AG10803 (cell line): ENCODE measurements around the gene MICAL1.

Experiments used
- DNase-seq: peaks from one replicate; pipeline ENCODE4 v3.0.0; 2010; ENCODE audit warnings: low read depth
- H3K4me3 ChIP-seq: 2 replicates; pipeline ENCODE4 v1.5.1; 2011; ENCODE audit warnings: mild to moderate bottlenecking, low read length, control low read depth
- CTCF ChIP-seq: conservative IDR thresholded peaks from 2 replicates; pipeline ENCODE4 v1.5.1; 2011; ENCODE audit warnings: mild to moderate bottlenecking, low read length, control low read depth, inconsistent platforms

Gene MICAL1

DNA sequence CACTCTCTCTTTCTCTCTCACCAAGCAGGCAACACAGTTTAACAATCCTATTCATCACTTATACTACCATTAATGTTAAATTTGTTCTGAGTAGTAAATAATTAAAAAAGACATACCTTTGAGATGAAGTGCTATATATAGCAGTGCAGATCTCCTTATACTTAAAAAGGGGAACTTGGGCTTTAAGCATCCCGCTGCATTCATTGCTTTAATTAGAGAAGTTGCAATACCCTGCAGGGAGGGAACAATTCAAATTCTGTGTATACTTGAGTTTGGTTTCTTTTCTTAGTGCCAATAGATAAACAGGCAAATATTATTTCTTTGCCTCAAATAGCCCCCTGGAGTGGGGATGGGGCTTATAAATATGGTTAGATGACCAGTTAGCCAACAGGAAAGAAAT is 38.3 kb upstream of the MICAL1 start:
- no peak for TF ChIP-seq CTCF
- no peak overlapping the region for H3K4me3 ChIP-seq
- DNase-seq = no peak

DNA sequence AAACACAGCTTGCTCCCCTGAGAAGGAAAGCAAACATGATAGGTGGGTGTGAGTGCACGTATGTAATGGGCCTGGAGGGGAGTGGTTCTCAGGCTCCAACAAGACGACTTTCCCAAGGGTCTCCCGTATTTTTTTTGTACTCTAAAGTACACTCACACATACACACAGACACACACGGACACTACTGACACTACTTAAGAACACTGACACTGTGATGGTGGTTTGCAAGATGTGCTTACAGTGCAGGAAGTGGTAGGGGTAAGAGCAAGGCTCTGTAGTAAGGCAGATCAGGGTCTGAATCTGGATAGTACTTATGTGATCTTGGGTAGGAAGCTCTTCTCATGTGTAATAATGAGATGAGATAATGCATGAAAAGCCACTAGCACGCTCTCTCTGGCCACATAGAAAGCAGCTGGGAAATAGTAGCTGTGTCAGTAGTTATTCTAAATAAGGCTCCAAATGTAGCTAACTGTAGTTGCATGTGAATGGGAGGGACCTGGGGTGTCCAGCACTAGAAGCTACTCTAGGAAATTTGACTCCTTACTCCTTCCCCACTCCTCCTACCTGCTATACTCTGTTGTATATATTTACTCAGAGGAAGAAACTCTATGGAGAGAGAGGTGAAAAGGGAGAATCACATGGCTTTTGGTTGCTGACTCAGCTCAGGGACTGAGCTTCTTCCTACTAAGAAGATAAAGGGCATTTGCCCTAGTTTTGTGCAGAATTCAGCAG is 35.8 kb upstream of the MICAL1 start:
- DNase-seq = no peak
- TF ChIP-seq CTCF = no peak
- H3K4me3 ChIP-seq = no peak overlapping the region

- no peak overlapping the region for H3K4me3 ChIP-seq
- no peak for DNase-seq
- TF ChIP-seq CTCF = no peak
These were observed 35.1 kb upstream of the MICAL1 start for GRCh38 chr6:109490713-109491112.

DNA sequence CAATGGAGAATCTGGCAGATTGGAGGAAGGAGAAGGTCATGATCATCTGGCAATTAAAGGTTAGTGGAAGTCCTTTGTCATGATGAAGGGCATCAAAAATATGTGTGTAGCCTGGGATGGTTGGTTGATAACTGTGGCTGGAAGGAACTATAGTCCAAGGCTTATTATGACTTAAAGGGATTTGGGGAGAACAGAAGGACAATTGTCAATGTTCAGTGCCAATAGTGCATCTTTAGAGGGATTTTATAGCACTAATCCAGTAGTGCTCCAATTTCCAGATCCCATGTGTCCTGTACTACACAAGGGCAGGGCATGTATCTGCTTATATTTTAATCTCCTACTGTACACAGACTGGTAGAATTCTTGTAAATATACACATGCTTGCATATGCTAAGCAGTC is 32.4 kb upstream of the MICAL1 start:
- no peak for TF ChIP-seq CTCF
- DNase-seq = no peak
- no peak overlapping the region for H3K4me3 ChIP-seq

DNA sequence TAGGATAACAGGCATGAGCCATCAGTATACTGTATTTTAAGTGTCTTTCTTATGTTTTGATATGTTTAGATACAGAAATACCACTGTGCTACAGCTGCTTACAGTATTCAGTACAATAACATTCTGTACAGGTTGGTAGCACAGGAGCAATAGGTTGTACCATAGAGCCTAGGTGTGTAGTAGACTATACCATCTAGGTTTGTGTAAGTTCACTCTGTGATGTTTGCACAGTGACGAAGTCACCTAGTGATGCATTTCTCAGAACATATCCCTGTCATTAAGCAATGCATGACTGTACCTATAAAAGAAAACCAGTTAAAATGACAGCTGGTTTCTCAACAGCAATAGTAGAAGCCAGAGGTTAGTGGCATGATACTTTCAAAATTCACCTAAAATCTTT is 30.5 kb upstream of the MICAL1 start:
- no peak for DNase-seq

GRCh38 chr6:109485266-109485935 is 29.8 kb upstream of the MICAL1 start:
- H3K4me3 ChIP-seq = no peak overlapping the region
- no peak for TF ChIP-seq CTCF
- no peak for DNase-seq

More for the DNA sequence above, 30.5 kb upstream of the MICAL1 start:
- TF ChIP-seq CTCF = no peak
- no peak overlapping the region for H3K4me3 ChIP-seq

DNA sequence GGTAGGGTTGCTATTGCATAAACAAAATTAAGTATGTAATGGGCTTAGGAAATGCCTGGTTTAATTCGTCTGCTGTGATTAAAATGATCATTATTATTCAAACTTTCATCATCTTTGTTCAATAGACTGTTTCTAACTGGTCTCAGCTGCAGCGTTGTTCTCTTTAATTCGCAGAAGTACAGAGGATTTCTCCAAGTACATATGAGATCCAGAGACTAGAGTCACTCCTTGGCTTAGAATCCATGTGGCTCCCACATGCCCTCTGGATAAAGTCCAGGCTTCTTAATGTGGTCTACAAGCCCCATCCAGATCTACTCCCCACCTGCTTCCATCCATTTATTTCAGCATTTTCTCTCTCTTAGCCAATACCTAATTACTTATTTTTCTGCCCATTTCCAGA is 28.6 kb upstream of the MICAL1 start:
- H3K4me3 ChIP-seq = peak overlapping the region; percentile 64; the same call in 1 of the 2 replicates
- no peak for TF ChIP-seq CTCF
- peak; percentile 60 for DNase-seq
